ENCODE results near the gene MACROD2.
"Not testable (repeated sequence)": the region's sequence is repeated elsewhere in the genome, so short reads cannot be mapped to it uniquely, and the experiment has no call there.

Gene MACROD2

DNA sequence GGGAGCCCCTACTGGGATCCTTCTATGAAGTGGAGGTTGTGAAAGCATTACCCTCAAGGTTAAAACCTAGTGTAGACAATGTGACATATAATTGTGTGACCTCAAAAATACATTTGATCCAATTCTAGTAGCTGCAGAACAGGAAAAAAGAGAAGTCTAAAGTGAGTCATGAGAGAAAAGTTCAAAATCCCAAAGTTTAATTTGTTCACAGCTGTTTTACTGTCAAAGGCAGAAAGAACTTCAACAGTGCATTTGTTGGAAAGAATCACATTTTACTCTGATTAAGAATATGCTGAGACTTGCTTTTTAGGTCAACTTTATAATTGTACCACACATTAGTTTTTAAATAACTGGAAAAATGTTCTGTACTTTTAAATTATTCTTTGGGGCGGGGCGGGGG is 1369.5 kb downstream of the MACROD2 start:
- TF ChIP-seq, protein P1, sequence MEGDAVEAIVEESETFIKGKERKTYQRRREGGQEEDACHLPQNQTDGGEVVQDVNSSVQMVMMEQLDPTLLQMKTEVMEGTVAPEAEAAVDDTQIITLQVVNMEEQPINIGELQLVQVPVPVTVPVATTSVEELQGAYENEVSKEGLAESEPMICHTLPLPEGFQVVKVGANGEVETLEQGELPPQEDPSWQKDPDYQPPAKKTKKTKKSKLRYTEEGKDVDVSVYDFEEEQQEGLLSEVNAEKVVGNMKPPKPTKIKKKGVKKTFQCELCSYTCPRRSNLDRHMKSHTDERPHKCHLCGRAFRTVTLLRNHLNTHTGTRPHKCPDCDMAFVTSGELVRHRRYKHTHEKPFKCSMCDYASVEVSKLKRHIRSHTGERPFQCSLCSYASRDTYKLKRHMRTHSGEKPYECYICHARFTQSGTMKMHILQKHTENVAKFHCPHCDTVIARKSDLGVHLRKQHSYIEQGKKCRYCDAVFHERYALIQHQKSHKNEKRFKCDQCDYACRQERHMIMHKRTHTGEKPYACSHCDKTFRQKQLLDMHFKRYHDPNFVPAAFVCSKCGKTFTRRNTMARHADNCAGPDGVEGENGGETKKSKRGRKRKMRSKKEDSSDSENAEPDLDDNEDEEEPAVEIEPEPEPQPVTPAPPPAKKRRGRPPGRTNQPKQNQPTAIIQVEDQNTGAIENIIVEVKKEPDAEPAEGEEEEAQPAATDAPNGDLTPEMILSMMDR (IDR thresholded peaks at IDR 0.05; ENCODE audit: borderline replicate concordance, insufficient read depth, low read depth, low read length): no peak
- H3K4me3 ChIP-seq (ENCODE audit: low read depth, low read length): no peak overlapping the region

DNA sequence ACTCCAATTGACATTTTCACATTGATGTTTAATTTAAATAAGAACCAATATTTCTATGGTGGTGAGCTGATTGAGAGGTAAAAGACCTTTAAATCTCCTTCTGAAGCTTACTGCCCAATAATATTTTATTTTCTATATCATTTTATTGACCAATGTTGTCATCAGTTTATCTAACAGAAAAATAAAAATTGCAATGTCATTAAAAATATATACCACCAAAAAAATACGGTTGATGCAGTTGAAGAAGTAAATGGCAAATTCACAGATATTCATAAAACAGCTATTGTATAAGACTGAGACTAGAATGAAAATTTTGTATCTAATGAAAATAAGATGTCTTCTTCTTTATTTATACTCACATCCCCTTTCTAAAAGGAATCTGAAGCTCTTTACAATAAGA is 1375.1 kb downstream of the MACROD2 start:
- no peak overlapping the region for H3K4me3 ChIP-seq (ENCODE audit: low read depth, low read length)
- TF ChIP-seq, protein P1 (IDR thresholded peaks at IDR 0.05; ENCODE audit: borderline replicate concordance, insufficient read depth, low read depth, low read length): no peak

DNA sequence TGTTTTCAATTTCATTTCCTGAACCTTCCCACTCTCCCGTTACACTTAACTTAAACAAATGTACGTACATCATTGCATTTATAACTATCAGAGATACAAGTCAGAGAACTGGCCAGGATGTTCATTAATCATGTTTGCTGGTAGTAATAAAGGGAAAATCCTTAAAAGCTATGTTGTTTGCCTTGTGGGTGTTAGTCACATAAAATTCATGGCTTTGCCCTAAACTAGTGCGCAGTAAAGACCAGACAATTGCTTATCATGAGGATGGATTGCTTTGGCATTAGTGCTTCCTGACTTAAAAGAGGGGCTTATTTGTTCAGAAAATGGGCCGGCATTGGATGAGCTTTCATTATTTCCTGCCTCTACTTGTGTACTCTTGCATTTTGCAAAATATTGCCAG is 1379.4 kb downstream of the MACROD2 start:
- TF ChIP-seq, protein P1 (IDR thresholded peaks at IDR 0.05; ENCODE audit: borderline replicate concordance, insufficient read depth, low read depth, low read length): no peak
- H3K4me3 ChIP-seq (ENCODE audit: low read depth, low read length): no peak overlapping the region

DNA sequence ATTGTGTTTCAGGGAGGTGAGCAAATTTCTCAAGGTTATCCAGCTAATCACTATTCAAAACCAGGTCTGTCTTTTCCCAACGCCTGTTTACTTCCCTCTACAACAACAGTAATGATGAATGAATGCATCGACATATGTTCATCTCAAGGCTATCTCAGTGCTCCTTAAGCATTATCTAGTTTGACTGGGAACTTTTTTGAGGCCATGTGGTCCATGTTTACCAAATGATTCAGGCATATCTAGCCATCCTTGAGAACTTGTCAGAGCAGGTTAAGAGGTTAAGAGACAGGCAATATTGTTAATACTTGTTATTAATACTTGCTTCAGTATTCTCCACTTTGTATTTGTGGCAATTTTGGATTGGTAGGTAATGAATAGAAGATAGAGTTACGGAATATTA is 1380.5 kb downstream of the MACROD2 start:
- no peak overlapping the region for H3K4me3 ChIP-seq (ENCODE audit: low read depth, low read length)
- TF ChIP-seq, protein P1 (IDR thresholded peaks at IDR 0.05; ENCODE audit: borderline replicate concordance, insufficient read depth, low read depth, low read length): no peak

DNA sequence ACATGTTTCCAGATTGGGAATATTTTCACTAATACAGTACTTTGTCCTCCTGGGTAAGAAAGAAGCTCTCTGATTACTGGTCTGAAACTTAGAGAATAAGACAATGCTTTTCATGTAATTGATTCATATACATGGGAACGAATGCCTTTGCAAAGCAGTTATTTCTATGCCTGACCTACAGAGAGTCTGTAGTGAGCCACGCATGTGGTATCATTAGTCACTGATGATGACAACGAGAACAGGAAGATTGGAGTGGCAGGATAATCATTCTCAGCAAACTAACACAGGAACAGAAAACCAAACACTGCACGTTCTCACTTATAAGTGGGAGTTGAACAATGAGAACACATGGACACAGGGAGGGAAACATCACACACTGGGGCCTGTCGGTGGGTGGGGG is 1382.3 kb downstream of the MACROD2 start:
- H3K4me3 ChIP-seq (ENCODE audit: low read depth, low read length): not testable (repeated sequence)

DNA sequence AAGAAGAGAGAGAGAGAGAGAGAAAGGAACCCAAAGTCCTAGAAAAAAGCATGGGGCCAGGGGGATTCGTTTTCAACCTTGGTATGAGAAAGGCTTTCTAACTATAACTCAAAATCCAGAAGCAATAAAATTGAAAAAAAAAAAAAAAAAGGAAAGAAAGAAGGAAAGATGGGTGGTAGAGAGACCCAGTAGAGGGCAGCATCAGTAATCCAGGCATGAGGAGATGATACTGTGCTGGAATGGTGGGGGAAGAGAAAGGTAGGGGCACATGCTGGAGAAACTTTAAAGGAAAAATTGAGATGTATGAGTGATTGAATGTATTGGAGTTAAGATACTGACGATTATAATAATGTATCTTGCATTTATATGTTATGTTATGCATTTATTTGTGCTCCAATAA is 1382.8 kb downstream of the MACROD2 start:
- no peak overlapping the region for H3K4me3 ChIP-seq (ENCODE audit: low read depth, low read length)
- TF ChIP-seq, protein P1 (IDR thresholded peaks at IDR 0.05; ENCODE audit: borderline replicate concordance, insufficient read depth, low read depth, low read length): no peak

DNA sequence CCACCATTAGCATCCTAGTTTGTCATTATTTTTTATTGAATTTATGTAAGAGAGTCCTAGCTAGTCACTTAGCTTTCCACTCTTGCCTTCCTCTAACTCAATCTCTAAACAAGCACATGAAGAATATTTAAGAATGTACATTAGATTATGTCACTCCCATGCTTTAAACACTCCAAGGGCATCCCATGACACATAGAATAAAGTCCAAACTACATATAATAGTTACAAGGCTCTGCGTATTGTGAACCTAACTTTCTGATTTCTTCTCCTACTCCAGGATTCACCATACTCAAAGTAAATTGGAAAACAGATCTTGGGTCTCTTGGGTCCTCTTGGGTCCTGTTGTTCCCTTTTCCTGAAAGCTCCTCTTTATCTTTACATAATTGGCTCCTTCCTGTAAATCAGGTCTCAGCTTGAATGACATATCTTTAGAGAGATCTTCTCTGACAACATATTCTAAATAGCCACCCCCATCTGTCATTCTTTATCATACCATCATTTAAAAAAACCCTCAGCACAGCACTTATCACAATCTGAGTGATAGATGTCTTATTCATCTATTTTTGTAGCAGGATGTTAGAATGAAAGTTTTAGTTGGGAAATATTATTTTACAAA is 1384.5 kb downstream of the MACROD2 start:
- TF ChIP-seq, protein P1 (IDR thresholded peaks at IDR 0.05; ENCODE audit: borderline replicate concordance, insufficient read depth, low read depth, low read length): no peak
- H3K4me3 ChIP-seq (ENCODE audit: low read depth, low read length): no peak overlapping the region

DNA sequence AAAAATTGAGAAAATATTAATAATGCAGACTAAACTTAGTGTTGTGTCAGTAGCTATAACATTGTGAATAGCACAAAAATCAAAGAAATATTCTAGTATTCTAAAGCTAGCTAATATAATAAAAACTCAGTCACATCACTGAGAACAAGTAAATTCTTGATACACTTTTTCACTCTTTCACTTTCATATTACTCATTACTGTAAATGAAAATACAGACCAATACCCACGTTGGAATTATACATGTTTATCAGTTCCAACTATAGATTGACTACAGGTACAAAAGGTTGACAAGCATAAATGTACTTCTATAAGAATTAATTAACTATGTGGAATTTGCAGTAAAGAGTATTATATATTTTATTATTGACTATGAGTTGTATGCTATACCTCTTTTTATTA is 1385.5 kb downstream of the MACROD2 start:
- TF ChIP-seq, protein P1 (IDR thresholded peaks at IDR 0.05; ENCODE audit: borderline replicate concordance, insufficient read depth, low read depth, low read length): no peak
- H3K4me3 ChIP-seq (ENCODE audit: low read depth, low read length): no peak overlapping the region

All from GM12875 (cell line).